ENCODE data around the gene SRP14.
"Not testable (repeated sequence)": the region's sequence is repeated elsewhere in the genome, so short reads cannot be mapped to it uniquely, and the experiment has no call there.

Gene SRP14

GRCh38 chr15:40016224-40016865, 22.6 kb downstream of the SRP14 start:
- DNase-seq, result no peak

GRCh38 chr15:40014390-40014789, 24.6 kb downstream of the SRP14 start:
- DNase-seq, result no peak

- not testable (repeated sequence) for DNase-seq
These were observed 25.6 kb downstream of the SRP14 start for GRCh38 chr15:40013372-40013771.

- DNase-seq, result no peak
These were observed 27.7 kb downstream of the SRP14 start for GRCh38 chr15:40011303-40011702.

GRCh38 chr15:40010686-40011085, 28.3 kb downstream of the SRP14 start:
- no peak for DNase-seq

- DNase-seq, result no peak
These were observed 30.8 kb downstream of the SRP14 start for GRCh38 chr15:40008061-40008765.

- DNase-seq, result no peak
These were observed 32.3 kb downstream of the SRP14 start for GRCh38 chr15:40006646-40007045.

GRCh38 chr15:40006003-40006402, 33.0 kb downstream of the SRP14 start:
- DNase-seq, result no peak

GRCh38 chr15:40003116-40003916, 35.7 kb downstream of the SRP14 start:
- DNase-seq, result no peak

GRCh38 chr15:40002295-40002694, 36.7 kb downstream of the SRP14 start:
- no peak for DNase-seq

GRCh38 chr15:39999538-40000200, 39.3 kb downstream of the SRP14 start:
- no peak for DNase-seq

- no peak for DNase-seq
These were observed 40.4 kb downstream of the SRP14 start for GRCh38 chr15:39998511-39999077.

- DNase-seq, result no peak
These were observed 41.3 kb downstream of the SRP14 start for GRCh38 chr15:39997639-39998038.

GRCh38 chr15:39997031-39997430, 42.0 kb downstream of the SRP14 start:
- DNase-seq, result no peak

GRCh38 chr15:39996228-39996627, 42.8 kb downstream of the SRP14 start:
- not testable (repeated sequence) for DNase-seq

GRCh38 chr15:39992953-39993352, 46.0 kb downstream of the SRP14 start:
- not testable (repeated sequence) for DNase-seq

- DNase-seq, result no peak
These were observed 48.3 kb downstream of the SRP14 start for GRCh38 chr15:39990706-39991105.

- no peak for DNase-seq
These were observed 51.2 kb downstream of the SRP14 start for GRCh38 chr15:39987821-39988220.
